ENCODE results near the gene ARHGAP26.

GRCh38 chr5:142978252-142978651 is 208.1 kb downstream of the ARHGAP26 start:
- TF ChIP-seq CTCF (IDR thresholded peaks at IDR 0.05) (no peak), POLR2A (IDR thresholded peaks at IDR 0.05) (no peak)
